Neural progenitor cell (in vitro differentiated cells): ENCODE results near the gene SBF2. TPM values are rescaled to one million over a fixed set of nuclear protein-coding genes. Genes with fewer than 3 reads are reported as not detected.

ENCODE experiments used
- DNase-seq: peaks from one replicate; pipeline ENCODE4 v3.0.0-alpha.2; 2016; ENCODE audit warnings: low spot score
- H2AFZ ChIP-seq: fragments of 200-600 bp; sonication (generic); replicated peaks from 2 replicates; pipeline ENCODE4 v1.6.1; 2016; ENCODE audit warnings: antibody characterized with exemption
- H3F3A ChIP-seq: fragments of 200-600 bp; sonication (generic); 2 replicates; pipeline ENCODE4 v1.6.1; 2016; ENCODE audit warnings: antibody characterized with exemption, low read depth
- H3K27ac ChIP-seq: fragments of 200-600 bp; sonication (generic); 2 replicates; pipeline ENCODE4 v1.5.1; 2016; ENCODE audit warnings: mild to moderate bottlenecking
- H3K27me3 ChIP-seq: fragments of 200-600 bp; sonication (generic); 2 replicates; pipeline ENCODE4 v1.6.1; 2016; ENCODE audit warnings: mild to moderate bottlenecking, moderate library complexity
- H3K36me3 ChIP-seq: fragments of 200-600 bp; sonication (generic); 2 replicates; pipeline ENCODE4 v1.5.1; 2016
- H3K4me1 ChIP-seq: fragments of 200-600 bp; sonication (generic); 2 replicates; pipeline ENCODE4 v1.6.1; 2016; ENCODE audit warnings: mixed run types
- H3K4me2 ChIP-seq: fragments of 200-600 bp; sonication (generic); 2 replicates; pipeline ENCODE4 v1.6.1; 2016
- H3K4me3 ChIP-seq: fragments of 200-600 bp; sonication (generic); 2 replicates; pipeline ENCODE4 v1.5.1; 2016
- H3K79me2 ChIP-seq: fragments of 200-600 bp; sonication (generic); 2 replicates; pipeline ENCODE4 v1.6.1; 2016; ENCODE audit warnings: low read depth
- H3K9ac ChIP-seq: fragments of 200-600 bp; sonication (generic); 2 replicates; pipeline ENCODE4 v1.6.1; 2016
- H3K9me3 ChIP-seq: fragments of 200-600 bp; sonication (generic); 2 replicates; pipeline ENCODE4 v1.5.1; 2016; ENCODE audit warnings: low read depth
- H4K20me1 ChIP-seq: fragments of 200-600 bp; sonication (generic); 2 replicates; pipeline ENCODE4 v1.6.1; 2016; ENCODE audit warnings: low read depth
- H3K27ac Mint-ChIP-seq: 3 replicates; pipeline ENCODE4 v1.8.0; 2021; ENCODE audit warnings: mixed read lengths
- H3K27me3 Mint-ChIP-seq: 2 replicates; pipeline ENCODE4 v1.8.0; 2022; ENCODE audit warnings: low read depth, mild to moderate bottlenecking, inconsistent platforms, moderate library complexity, mixed read lengths; ENCODE audit not compliant: insufficient read depth
- H3K36me3 Mint-ChIP-seq: 3 replicates; pipeline ENCODE4 v1.8.0; 2021; ENCODE audit warnings: mixed read lengths
- H3K4me1 Mint-ChIP-seq: 3 replicates; pipeline ENCODE4 v1.8.0; 2021; ENCODE audit warnings: mixed read lengths
- H3K4me3 Mint-ChIP-seq: 3 replicates; pipeline ENCODE4 v1.8.0; 2021; ENCODE audit warnings: mild to moderate bottlenecking, moderate library complexity, mixed read lengths
- H3K9me3 Mint-ChIP-seq: 3 replicates; pipeline ENCODE4 v1.8.0; 2020; ENCODE audit warnings: mixed read lengths
- CTCF ChIP-seq: fragments of 200-600 bp; sonication (generic); IDR thresholded peaks from 2 replicates; pipeline ENCODE4 v1.5.1; 2017; ENCODE audit warnings: antibody characterized with exemption, mild to moderate bottlenecking
- EZH2 ChIP-seq: fragments of 200-600 bp; sonication (generic); IDR thresholded peaks from 2 replicates; pipeline ENCODE4 v1.6.1; 2017; ENCODE audit warnings: antibody characterized with exemption, mild to moderate bottlenecking, moderate library complexity
- EZH2phosphoT487 ChIP-seq: fragments of 200-600 bp; sonication (generic); IDR thresholded peaks from 2 replicates; pipeline ENCODE4 v1.6.1; 2017; ENCODE audit warnings: antibody characterized with exemption
- total RNA-seq: library from RNA; depleted of rRNA; stranded (reverse); fragments of >200 nt; gene quantifications from 2 replicates; pipeline ENCODE4 v1.2.3, GENCODE V29; 2015; ENCODE audit warnings: low replicate concordance

The SBF2 gene
- total RNA-seq, 1 donor from 2014 or later: 48.2 TPM

GRCh38 chr11:9803685-9804418, 490.2 kb downstream of the SBF2 start:
- no peak overlapping the region for H2AFZ ChIP-seq
- no peak overlapping the region for H3K27ac Mint-ChIP-seq
- H3K9me3 Mint-ChIP-seq: no peaks in the 10 kb centered on the region
- H3K27me3 Mint-ChIP-seq: no peaks in the 10 kb centered on the region
- peaks cover 26% of the 10 kb centered on the region for H3K4me1 ChIP-seq
- H3K4me3 ChIP-seq: no peak overlapping the region
- H3K27me3 ChIP-seq: no peaks in the 10 kb centered on the region
- H3K27ac ChIP-seq: peak overlapping the region; percentile 4
- H3K9me3 ChIP-seq: no peaks in the 10 kb centered on the region
- peaks cover 3% of the 10 kb centered on the region for H3K4me1 Mint-ChIP-seq
- H3K36me3 ChIP-seq: peaks cover 12% of the 10 kb centered on the region
- no peak for DNase-seq
- H4K20me1 ChIP-seq: no peaks in the 10 kb centered on the region
- H3K9ac ChIP-seq: no peak overlapping the region
- H3F3A ChIP-seq: peaks cover 10% of the 10 kb centered on the region
- TF ChIP-seq EZH2: no peak
- no peaks in the 10 kb centered on the region for H3K79me2 ChIP-seq
- H3K4me2 ChIP-seq: no peak overlapping the region
- no peak overlapping the region for H3K4me3 Mint-ChIP-seq
- H3K36me3 Mint-ChIP-seq: peaks cover 20% of the 10 kb centered on the region

GRCh38 chr11:9802291-9802861, 491.6 kb downstream of the SBF2 start:
- Histone ChIP-seq H3K4me1 (peaks cover 18% of the 10 kb centered on the region), H3K79me2 (no peaks in the 10 kb centered on the region), H3K9me3 (no peaks in the 10 kb centered on the region), H2AFZ (no peak overlapping the region), H3K27me3 (no peaks in the 10 kb centered on the region), H3K4me2 (no peak overlapping the region), H4K20me1 (no peaks in the 10 kb centered on the region), H3K9ac (no peak overlapping the region), H3K27ac (peak overlapping the region; percentile 6), H3K4me3 (no peak overlapping the region), H3F3A (peaks cover 4% of the 10 kb centered on the region), H3K36me3 (peaks cover 5% of the 10 kb centered on the region)
- TF ChIP-seq EZH2: no peak
- TF ChIP-seq EZH2phosphoT487: no peak
- TF ChIP-seq CTCF: no peak
- H3K27me3 Mint-ChIP-seq: no peaks in the 10 kb centered on the region
- H3K4me3 Mint-ChIP-seq: no peak overlapping the region
- peaks cover 17% of the 10 kb centered on the region for H3K36me3 Mint-ChIP-seq
- H3K27ac Mint-ChIP-seq: no peak overlapping the region
- DNase-seq: no peak
- H3K4me1 Mint-ChIP-seq: peaks cover 3% of the 10 kb centered on the region
- H3K9me3 Mint-ChIP-seq: no peaks in the 10 kb centered on the region

- no peak overlapping the region for H3K4me3 Mint-ChIP-seq
- no peaks in the 10 kb centered on the region for H3K27me3 Mint-ChIP-seq
- Histone ChIP-seq H3F3A (peaks cover 4% of the 10 kb centered on the region), H3K4me3 (no peak overlapping the region), H3K4me1 (peaks cover 18% of the 10 kb centered on the region), H4K20me1 (no peaks in the 10 kb centered on the region), H2AFZ (no peak overlapping the region), H3K9me3 (no peaks in the 10 kb centered on the region), H3K27ac (no peak overlapping the region), H3K79me2 (no peaks in the 10 kb centered on the region), H3K36me3 (no peaks in the 10 kb centered on the region), H3K4me2 (no peak overlapping the region), H3K27me3 (no peaks in the 10 kb centered on the region), H3K9ac (no peak overlapping the region)
- peaks cover 5% of the 10 kb centered on the region for H3K36me3 Mint-ChIP-seq
- H3K4me1 Mint-ChIP-seq: peaks cover 3% of the 10 kb centered on the region
- TF ChIP-seq EZH2phosphoT487 (no peak), CTCF (no peak), EZH2 (no peak)
- DNase-seq: no peak
- no peaks in the 10 kb centered on the region for H3K9me3 Mint-ChIP-seq
- no peak overlapping the region for H3K27ac Mint-ChIP-seq
Observed at GRCh38 chr11:9799886-9800285, 494.1 kb downstream of the SBF2 start.

- no peaks in the 10 kb centered on the region for H3K79me2 ChIP-seq
- peaks cover under 1% of the 10 kb centered on the region for H3K4me1 Mint-ChIP-seq
Observed at GRCh38 chr11:9797300-9797699, 496.7 kb downstream of the SBF2 start.

More at GRCh38 chr11:9797300-9797699, 496.7 kb downstream of the SBF2 start:
- H3K27me3 ChIP-seq: no peaks in the 10 kb centered on the region
- H3K9me3 Mint-ChIP-seq: no peaks in the 10 kb centered on the region
- no peak overlapping the region for H3K27ac ChIP-seq
- TF ChIP-seq CTCF (no peak), EZH2phosphoT487 (no peak), EZH2 (no peak)
- H3K4me1 ChIP-seq: peaks cover 1% of the 10 kb centered on the region
- H3K4me2 ChIP-seq: no peak overlapping the region
- H3K9ac ChIP-seq: no peak overlapping the region
- H3K27ac Mint-ChIP-seq: no peak overlapping the region
- DNase-seq: no peak
- no peak overlapping the region for H3K4me3 ChIP-seq
- H3K36me3 ChIP-seq: no peaks in the 10 kb centered on the region
- no peaks in the 10 kb centered on the region for H3K27me3 Mint-ChIP-seq
- H3F3A ChIP-seq: no peaks in the 10 kb centered on the region
- peaks cover 4% of the 10 kb centered on the region for H3K36me3 Mint-ChIP-seq
- H3K9me3 ChIP-seq: no peaks in the 10 kb centered on the region
- H2AFZ ChIP-seq: no peak overlapping the region
- H4K20me1 ChIP-seq: no peaks in the 10 kb centered on the region
- H3K4me3 Mint-ChIP-seq: no peak overlapping the region
